Endothelial cell (in vitro differentiated cells): ENCODE results near the gene PXN. TPM values are rescaled to one million over a fixed set of nuclear protein-coding genes. Genes with fewer than 3 reads are reported as not detected.
"Not testable (repeated sequence)": the region's sequence is repeated elsewhere in the genome, so short reads cannot be mapped to it uniquely, and the experiment has no call there.

Experiments
- DNase-seq: peaks from one replicate; pipeline ENCODE4 v3.0.0; 2021; ENCODE audit warnings: low spot score
- H3K27ac Mint-ChIP-seq: one replicate; pipeline ENCODE4 v1.8.0; 2021; ENCODE audit warnings: mixed read lengths, inconsistent platforms; ENCODE audit not compliant: unreplicated experiment
- H3K27me3 Mint-ChIP-seq: one replicate; pipeline ENCODE4 v1.8.0; 2021; ENCODE audit warnings: mild to moderate bottlenecking, moderate library complexity, mixed read lengths, inconsistent platforms; ENCODE audit not compliant: unreplicated experiment
- H3K36me3 Mint-ChIP-seq: one replicate; pipeline ENCODE4 v1.8.0; 2021; ENCODE audit warnings: mild to moderate bottlenecking, low read depth, mixed read lengths, inconsistent platforms; ENCODE audit not compliant: unreplicated experiment
- H3K4me1 Mint-ChIP-seq: one replicate; pipeline ENCODE4 v1.8.0; 2021; ENCODE audit warnings: mild to moderate bottlenecking, mixed read lengths, inconsistent platforms; ENCODE audit not compliant: unreplicated experiment
- H3K4me3 Mint-ChIP-seq: one replicate; pipeline ENCODE4 v1.8.0; 2021; ENCODE audit warnings: mild to moderate bottlenecking, mixed read lengths, inconsistent platforms; ENCODE audit not compliant: unreplicated experiment
- H3K9me3 Mint-ChIP-seq: one replicate; pipeline ENCODE4 v1.8.0; 2021; ENCODE audit warnings: mixed read lengths, inconsistent platforms; ENCODE audit not compliant: unreplicated experiment
- total RNA-seq: library from RNA; stranded (reverse); fragmentation: NEBNext Ultra II Directional; extraction: Animal tissue kit (Norgen Biotek cat#: 25700); gene quantifications from one replicate; pipeline ENCODE4 v1.2.1, GENCODE V29; 2021; ENCODE audit not compliant: unreplicated experiment
- TF ChIP-seq, protein P1 (sequence below): fragments of 200-600 bp; sonication (generic); IDR thresholded peaks from one replicate; pipeline ENCODE4 v1.5.0; 2021; ENCODE audit warnings: antibody characterized with exemption; ENCODE audit not compliant: unreplicated experiment

Gene PXN
- total RNA-seq, 1 donor from 2014 or later, result 227 TPM

- Mint-ChIP-seq H3K4me3 (no peak overlapping the region), H3K27ac (no peak overlapping the region)
- TF ChIP-seq, protein P1, sequence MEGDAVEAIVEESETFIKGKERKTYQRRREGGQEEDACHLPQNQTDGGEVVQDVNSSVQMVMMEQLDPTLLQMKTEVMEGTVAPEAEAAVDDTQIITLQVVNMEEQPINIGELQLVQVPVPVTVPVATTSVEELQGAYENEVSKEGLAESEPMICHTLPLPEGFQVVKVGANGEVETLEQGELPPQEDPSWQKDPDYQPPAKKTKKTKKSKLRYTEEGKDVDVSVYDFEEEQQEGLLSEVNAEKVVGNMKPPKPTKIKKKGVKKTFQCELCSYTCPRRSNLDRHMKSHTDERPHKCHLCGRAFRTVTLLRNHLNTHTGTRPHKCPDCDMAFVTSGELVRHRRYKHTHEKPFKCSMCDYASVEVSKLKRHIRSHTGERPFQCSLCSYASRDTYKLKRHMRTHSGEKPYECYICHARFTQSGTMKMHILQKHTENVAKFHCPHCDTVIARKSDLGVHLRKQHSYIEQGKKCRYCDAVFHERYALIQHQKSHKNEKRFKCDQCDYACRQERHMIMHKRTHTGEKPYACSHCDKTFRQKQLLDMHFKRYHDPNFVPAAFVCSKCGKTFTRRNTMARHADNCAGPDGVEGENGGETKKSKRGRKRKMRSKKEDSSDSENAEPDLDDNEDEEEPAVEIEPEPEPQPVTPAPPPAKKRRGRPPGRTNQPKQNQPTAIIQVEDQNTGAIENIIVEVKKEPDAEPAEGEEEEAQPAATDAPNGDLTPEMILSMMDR, result no peak
Measured at GRCh38 chr12:120197542-120197887, 68.0 kb downstream of the PXN start.

GRCh38 chr12:120196817-120197541 is 68.6 kb downstream of the PXN start:
- Mint-ChIP-seq H3K4me1 (peaks cover 28% of the 10 kb centered on the region), H3K36me3 (peaks cover 19% of the 10 kb centered on the region)
- not testable (repeated sequence) for H3K27me3 Mint-ChIP-seq, H3K4me3 Mint-ChIP-seq, H3K9me3 Mint-ChIP-seq, DNase-seq, H3K27ac Mint-ChIP-seq

More at GRCh38 chr12:120197542-120197887, 68.0 kb downstream of the PXN start:
- peaks cover 23% of the 10 kb centered on the region for H3K36me3 Mint-ChIP-seq
- H3K4me1 Mint-ChIP-seq, result peaks cover 31% of the 10 kb centered on the region
- H3K9me3 Mint-ChIP-seq, result no peaks in the 10 kb centered on the region
- DNase-seq, result no peak
- H3K27me3 Mint-ChIP-seq, result peaks cover 9% of the 10 kb centered on the region

DNA sequence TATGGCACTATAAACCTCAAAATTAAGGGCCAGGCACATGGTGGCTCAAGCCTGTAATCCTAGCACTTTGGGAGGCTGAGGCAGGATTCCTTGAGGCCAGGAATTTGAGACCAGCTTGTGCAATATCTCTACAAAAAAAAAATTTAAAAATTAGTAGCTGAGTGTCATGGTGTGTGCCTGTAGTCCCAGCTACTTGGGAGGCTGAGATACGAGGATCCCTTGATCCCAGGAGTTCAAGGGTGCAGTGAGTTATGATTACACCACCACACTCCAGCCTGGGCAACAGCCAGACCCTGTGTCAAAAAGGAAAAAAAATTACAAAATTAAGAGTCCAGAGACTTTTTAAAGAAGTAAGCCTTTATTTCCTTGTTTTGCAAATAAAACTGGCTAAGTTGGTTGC is 69.2 kb downstream of the PXN start:
- peaks cover 8% of the 10 kb centered on the region for H3K27me3 Mint-ChIP-seq
- H3K27ac Mint-ChIP-seq, result no peak overlapping the region
- DNase-seq, result no peak
- TF ChIP-seq, protein P1, result no peak
- H3K9me3 Mint-ChIP-seq, result no peaks in the 10 kb centered on the region
- H3K4me3 Mint-ChIP-seq, result no peak overlapping the region
- peaks cover 19% of the 10 kb centered on the region for H3K36me3 Mint-ChIP-seq
- H3K4me1 Mint-ChIP-seq, result peaks cover 28% of the 10 kb centered on the region

- H3K4me1 Mint-ChIP-seq, result peaks cover 25% of the 10 kb centered on the region
- TF ChIP-seq, protein P1, result no peak
- peak; percentile 67 for DNase-seq
- no peaks in the 10 kb centered on the region for H3K9me3 Mint-ChIP-seq
- peak within 1 kb of the TSS; percentile 87 for H3K4me3 Mint-ChIP-seq
- peaks cover 25% of the 10 kb centered on the region for H3K36me3 Mint-ChIP-seq
- H3K27me3 Mint-ChIP-seq, result peaks cover 5% of the 10 kb centered on the region
- peak within 1 kb of the TSS; percentile 55 for H3K27ac Mint-ChIP-seq
Measured at GRCh38 chr12:120194534-120195395, 70.8 kb downstream of the PXN start, which contains the start of gene GCN1. GCN1 (minus strand) TSS chr12:120194715; CDS start chr12:120194697, 18 bp downstream.

DNA sequence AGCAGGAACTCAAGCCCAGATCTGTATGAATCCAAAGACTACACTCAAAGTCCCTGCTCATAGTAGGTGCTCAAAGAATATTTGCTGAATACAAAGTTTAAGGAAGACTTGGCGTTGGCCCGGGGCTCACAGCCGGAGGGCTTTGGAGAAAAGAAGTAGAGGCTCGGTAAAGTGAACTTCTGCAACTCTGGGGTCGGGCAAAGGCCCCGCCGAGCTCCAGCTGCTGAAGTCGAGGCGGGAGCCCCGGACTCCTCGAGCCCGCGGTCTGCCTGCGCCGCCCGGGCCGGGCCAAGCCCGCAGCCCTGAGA is 71.3 kb downstream of the PXN start:
- TF ChIP-seq, protein P1, result no peak
- H3K27me3 Mint-ChIP-seq, result peaks cover 5% of the 10 kb centered on the region
- H3K4me3 Mint-ChIP-seq, result peak overlapping the region; percentile 87
- no peak for DNase-seq
- peaks cover 25% of the 10 kb centered on the region for H3K36me3 Mint-ChIP-seq
- no peaks in the 10 kb centered on the region for H3K9me3 Mint-ChIP-seq
- peak overlapping the region; percentile 55 for H3K27ac Mint-ChIP-seq
- H3K4me1 Mint-ChIP-seq, result peaks cover 19% of the 10 kb centered on the region

DNA sequence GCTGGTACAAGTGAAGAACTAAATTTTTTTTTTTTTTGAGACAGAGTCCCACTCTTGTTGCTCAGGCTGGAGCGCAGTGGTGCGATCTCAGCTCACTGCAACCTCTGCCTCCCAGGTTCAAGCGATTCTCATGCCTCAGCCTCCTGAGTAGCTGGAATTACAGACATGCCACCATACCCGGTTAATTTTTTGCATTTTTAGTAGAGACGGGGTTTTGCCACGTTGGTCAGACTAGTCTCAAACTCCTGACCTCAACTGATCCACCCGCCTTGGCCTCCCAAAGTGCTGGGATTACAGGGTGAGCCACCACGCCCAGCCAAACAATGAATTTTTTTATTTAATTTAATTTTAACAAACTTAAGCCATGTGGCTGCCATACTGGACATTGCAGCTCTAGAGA is 72.2 kb downstream of the PXN start:
- not testable (repeated sequence) for H3K27ac Mint-ChIP-seq, DNase-seq, H3K9me3 Mint-ChIP-seq, H3K27me3 Mint-ChIP-seq, H3K4me3 Mint-ChIP-seq
- Mint-ChIP-seq H3K4me1 (peaks cover 14% of the 10 kb centered on the region), H3K36me3 (peaks cover 21% of the 10 kb centered on the region)
